ENCODE data around the gene IFITM1. TPM values are rescaled to one million over a fixed set of nuclear protein-coding genes. Genes with fewer than 3 reads are reported as not detected.
A peak's percentile ranks its signal among the peaks of the same experiment; 100 is the strongest.
"Not testable (repeated sequence)": the region's sequence is repeated elsewhere in the genome, so short reads cannot be mapped to it uniquely, and the experiment has no call there.

IFITM1 gene
- total RNA-seq, 1 donor from 2014 or later = 56.8 TPM

- H3K4me3 ChIP-seq (ENCODE audit: low read depth, low read length) = peak overlapping the region; percentile 80
- not testable (repeated sequence) for DNase-seq (ENCODE audit: low read depth)
These were observed 5.5 kb downstream of the IFITM1 start for GRCh38 chr11:319121-319887.

GRCh38 chr11:319888-320273 lies 6.0 kb downstream of the IFITM1 start:
- H3K4me3 ChIP-seq (ENCODE audit: low read depth, low read length) = peak overlapping the region; percentile 80
- not testable (repeated sequence) for DNase-seq (ENCODE audit: low read depth)

GRCh38 chr11:324156-324555 lies 10.3 kb downstream of the IFITM1 start:
- no peak overlapping the region for H3K4me3 ChIP-seq (ENCODE audit: low read depth, low read length)
- no peak for TF ChIP-seq CTCF (conservative IDR thresholded peaks at IDR 0.05; ENCODE audit: low read depth, low read length)
- DNase-seq (ENCODE audit: low read depth) = no peak

GRCh38 chr11:324593-325517 lies 11.0 kb downstream of the IFITM1 start:
- DNase-seq (ENCODE audit: low read depth) = not testable (repeated sequence)
- peak overlapping the region; percentile 10 for H3K4me3 ChIP-seq (ENCODE audit: low read depth, low read length)

- no peak overlapping the region for H3K4me3 ChIP-seq (ENCODE audit: low read depth, low read length)
- no peak for DNase-seq (ENCODE audit: low read depth)
- no peak for TF ChIP-seq CTCF (conservative IDR thresholded peaks at IDR 0.05; ENCODE audit: low read depth, low read length)
These were observed 12.2 kb downstream of the IFITM1 start for GRCh38 chr11:325796-326591.

GRCh38 chr11:326592-326841 lies 12.7 kb downstream of the IFITM1 start:
- TF ChIP-seq CTCF (conservative IDR thresholded peaks at IDR 0.05; ENCODE audit: low read depth, low read length) = no peak
- no peak for DNase-seq (ENCODE audit: low read depth)
- H3K4me3 ChIP-seq (ENCODE audit: low read depth, low read length) = no peak overlapping the region

GRCh38 chr11:326842-327580 lies 13.2 kb downstream of the IFITM1 start:
- DNase-seq (ENCODE audit: low read depth) = no peak
- peak overlapping the region; percentile 18 for H3K4me3 ChIP-seq (ENCODE audit: low read depth, low read length)
- no peak for TF ChIP-seq CTCF (conservative IDR thresholded peaks at IDR 0.05; ENCODE audit: low read depth, low read length)

- TF ChIP-seq CTCF (conservative IDR thresholded peaks at IDR 0.05; ENCODE audit: low read depth, low read length) = no peak
- DNase-seq (ENCODE audit: low read depth) = no peak
- H3K4me3 ChIP-seq (ENCODE audit: low read depth, low read length) = no peak overlapping the region
These were observed 13.7 kb downstream of the IFITM1 start for GRCh38 chr11:327581-327923.

Data from epithelial cell of proximal tubule (primary cell).